ENCODE data around the gene FAF1.

The FAF1 gene

GRCh38 chr1:50659107-50659662 lies 300.9 kb downstream of the FAF1 start:
- DNase-seq (ENCODE audit: low read depth): no peak
- no peak for TF ChIP-seq CTCF (IDR thresholded peaks at IDR 0.05; ENCODE audit: control insufficient read depth, insufficient read depth, low read depth, low read length, missing control alignments)
- H3K4me3 ChIP-seq (ENCODE audit: control insufficient read depth, low read depth, low read length): no peak overlapping the region

- no peak for TF ChIP-seq CTCF (IDR thresholded peaks at IDR 0.05; ENCODE audit: control insufficient read depth, insufficient read depth, low read depth, low read length, missing control alignments)
- H3K4me3 ChIP-seq (ENCODE audit: control insufficient read depth, low read depth, low read length): no peak overlapping the region
- DNase-seq (ENCODE audit: low read depth): no peak
Measured at GRCh38 chr1:50658459-50659076, 301.5 kb downstream of the FAF1 start.

- DNase-seq (ENCODE audit: low read depth): no peak
- no peak for TF ChIP-seq CTCF (IDR thresholded peaks at IDR 0.05; ENCODE audit: control insufficient read depth, insufficient read depth, low read depth, low read length, missing control alignments)
- no peak overlapping the region for H3K4me3 ChIP-seq (ENCODE audit: control insufficient read depth, low read depth, low read length)
Measured at GRCh38 chr1:50656931-50657330, 303.1 kb downstream of the FAF1 start.

GRCh38 chr1:50651476-50652263 lies 308.4 kb downstream of the FAF1 start:
- no peak for DNase-seq (ENCODE audit: low read depth)
- TF ChIP-seq CTCF (IDR thresholded peaks at IDR 0.05; ENCODE audit: control insufficient read depth, insufficient read depth, low read depth, low read length, missing control alignments): no peak
- H3K4me3 ChIP-seq (ENCODE audit: control insufficient read depth, low read depth, low read length): no peak overlapping the region

- no peak for TF ChIP-seq CTCF (IDR thresholded peaks at IDR 0.05; ENCODE audit: control insufficient read depth, insufficient read depth, low read depth, low read length, missing control alignments)
Measured at GRCh38 chr1:50646526-50646925, 313.5 kb downstream of the FAF1 start.

GRCh38 chr1:50645139-50645538 lies 314.9 kb downstream of the FAF1 start:
- no peak for TF ChIP-seq CTCF (IDR thresholded peaks at IDR 0.05; ENCODE audit: control insufficient read depth, insufficient read depth, low read depth, low read length, missing control alignments)
- DNase-seq (ENCODE audit: low read depth): no peak
- H3K4me3 ChIP-seq (ENCODE audit: control insufficient read depth, low read depth, low read length): no peak overlapping the region

More at GRCh38 chr1:50646526-50646925, 313.5 kb downstream of the FAF1 start:
- H3K4me3 ChIP-seq (ENCODE audit: control insufficient read depth, low read depth, low read length): no peak overlapping the region
- no peak for DNase-seq (ENCODE audit: low read depth)

Measured in AG09309 (cell line).